HUES6 (cell line): Measurements from ENCODE around the gene MBP.
"Not testable (repeated sequence)": the region's sequence is repeated elsewhere in the genome, so short reads cannot be mapped to it uniquely, and the experiment has no call there.

Experiments
- H3K27ac ChIP-seq: 2 replicates; pipeline ENCODE4 v1.7.0; 2013; ENCODE audit warnings: low read depth, mild to moderate bottlenecking, low read length, inconsistent platforms
- H3K27me3 ChIP-seq: 2 replicates; pipeline ENCODE4 v1.6.1; 2013; ENCODE audit warnings: low read length; ENCODE audit not compliant: control insufficient read depth, insufficient read depth
- H3K36me3 ChIP-seq: 2 replicates; pipeline ENCODE4 v1.6.1; 2013; ENCODE audit warnings: low read length; ENCODE audit not compliant: control insufficient read depth, insufficient read depth
- H3K4me1 ChIP-seq: 2 replicates; pipeline ENCODE4 v1.6.1; 2013; ENCODE audit warnings: low read length; ENCODE audit not compliant: control insufficient read depth, insufficient read depth
- H3K4me3 ChIP-seq: 2 replicates; pipeline ENCODE4 v1.5.1; 2013; ENCODE audit warnings: low read depth, low read length
- H3K9ac ChIP-seq: one replicate; pipeline ENCODE4 v1.6.1; 2013; ENCODE audit warnings: mild to moderate bottlenecking, low read length
- H3K9me3 ChIP-seq: 2 replicates; pipeline ENCODE4 v1.6.1; 2013; ENCODE audit warnings: low read depth, low read length; ENCODE audit not compliant: control insufficient read depth, insufficient read depth

MBP gene

GRCh38 chr18:76967299-76967698, 165.3 kb downstream of the MBP start:
- H3K36me3 ChIP-seq, H3K9ac ChIP-seq, H3K27me3 ChIP-seq, H3K9me3 ChIP-seq: not testable (repeated sequence)
- Histone ChIP-seq H3K4me3 (peak overlapping the region; percentile 39; the same call in 1 of the 2 replicates), H3K4me1 (peaks cover 34% of the 10 kb centered on the region), H3K27ac (peak overlapping the region; percentile 52; the same call in 1 of the 2 replicates)

GRCh38 chr18:76965555-76966151, 166.9 kb downstream of the MBP start:
- H3K36me3 ChIP-seq, H3K9me3 ChIP-seq, H3K9ac ChIP-seq, H3K27ac ChIP-seq, H3K27me3 ChIP-seq, H3K4me3 ChIP-seq: not testable (repeated sequence)
- H3K4me1 ChIP-seq = peaks cover 28% of the 10 kb centered on the region

GRCh38 chr18:76963936-76964335, 168.6 kb downstream of the MBP start:
- H3K27ac ChIP-seq = no peak overlapping the region
- no peak overlapping the region for H3K4me3 ChIP-seq
- no peaks in the 10 kb centered on the region for H3K27me3 ChIP-seq
- no peak overlapping the region for H3K9ac ChIP-seq
- H3K4me1 ChIP-seq = peaks cover 26% of the 10 kb centered on the region
- peaks cover 9% of the 10 kb centered on the region for H3K9me3 ChIP-seq
- peaks cover 19% of the 10 kb centered on the region for H3K36me3 ChIP-seq

GRCh38 chr18:76962851-76963250, 169.7 kb downstream of the MBP start:
- Histone ChIP-seq H3K4me1 (peaks cover 16% of the 10 kb centered on the region), H3K4me3 (no peak overlapping the region), H3K9ac (no peak overlapping the region), H3K27ac (no peak overlapping the region), H3K36me3 (peaks cover 22% of the 10 kb centered on the region), H3K27me3 (no peaks in the 10 kb centered on the region), H3K9me3 (peaks cover 9% of the 10 kb centered on the region)

GRCh38 chr18:76960528-76961035, 172.0 kb downstream of the MBP start:
- Histone ChIP-seq H3K36me3 (peaks cover 36% of the 10 kb centered on the region), H3K9ac (no peak overlapping the region), H3K9me3 (no peaks in the 10 kb centered on the region), H3K4me3 (no peak overlapping the region), H3K4me1 (peaks cover 5% of the 10 kb centered on the region; the same call in 1 of the 2 replicates), H3K27ac (no peak overlapping the region), H3K27me3 (no peaks in the 10 kb centered on the region)

- Histone ChIP-seq H3K9me3 (no peaks in the 10 kb centered on the region), H3K36me3 (peaks cover 38% of the 10 kb centered on the region), H3K9ac (no peak overlapping the region), H3K4me3 (no peak overlapping the region), H3K27ac (no peak overlapping the region), H3K27me3 (no peaks in the 10 kb centered on the region), H3K4me1 (no peaks in the 10 kb centered on the region)
Measured at GRCh38 chr18:76959605-76960004, 173.0 kb downstream of the MBP start.

- H3K9ac ChIP-seq = no peak overlapping the region
- no peak overlapping the region for H3K27ac ChIP-seq
- no peaks in the 10 kb centered on the region for H3K27me3 ChIP-seq
- peaks cover 41% of the 10 kb centered on the region for H3K36me3 ChIP-seq
- H3K4me3 ChIP-seq = no peak overlapping the region
- H3K4me1 ChIP-seq = no peaks in the 10 kb centered on the region
- no peaks in the 10 kb centered on the region for H3K9me3 ChIP-seq
Measured at GRCh38 chr18:76958692-76959341, 173.8 kb downstream of the MBP start.

GRCh38 chr18:76957384-76958355, 174.9 kb downstream of the MBP start:
- H3K9me3 ChIP-seq = no peaks in the 10 kb centered on the region

GRCh38 chr18:76956648-76957047, 175.9 kb downstream of the MBP start:
- no peak overlapping the region for H3K4me3 ChIP-seq
- no peaks in the 10 kb centered on the region for H3K27me3 ChIP-seq
- H3K4me1 ChIP-seq = no peaks in the 10 kb centered on the region
- H3K27ac ChIP-seq = no peak overlapping the region
- H3K36me3 ChIP-seq = peaks cover 49% of the 10 kb centered on the region
- no peaks in the 10 kb centered on the region for H3K9me3 ChIP-seq
- no peak overlapping the region for H3K9ac ChIP-seq

More at GRCh38 chr18:76957384-76958355, 174.9 kb downstream of the MBP start:
- no peaks in the 10 kb centered on the region for H3K4me1 ChIP-seq
- H3K36me3 ChIP-seq = peaks cover 45% of the 10 kb centered on the region
- no peak overlapping the region for H3K27ac ChIP-seq
- H3K4me3 ChIP-seq = no peak overlapping the region
- no peak overlapping the region for H3K9ac ChIP-seq
- H3K27me3 ChIP-seq = no peaks in the 10 kb centered on the region

- H3K9me3 ChIP-seq = no peaks in the 10 kb centered on the region
- no peak overlapping the region for H3K9ac ChIP-seq
- no peaks in the 10 kb centered on the region for H3K27me3 ChIP-seq
- H3K36me3 ChIP-seq = peaks cover 54% of the 10 kb centered on the region
- no peaks in the 10 kb centered on the region for H3K4me1 ChIP-seq
- H3K27ac ChIP-seq = no peak overlapping the region
- no peak overlapping the region for H3K4me3 ChIP-seq
Measured at GRCh38 chr18:76955524-76956170, 176.9 kb downstream of the MBP start.
